Stimulated activated CD8-positive, alpha-beta memory T cell treated with anti-CD3 and anti-CD28 coated beads, Interleukin-7, amount 100 ng/mL, for 1 hour (primary cell): Measurements from ENCODE around the gene ARHGEF25.
"Not testable (repeated sequence)": the region's sequence is repeated elsewhere in the genome, so short reads cannot be mapped to it uniquely, and the experiment has no call there.

Source experiments
- DNase-seq, 2 donors: peaks; one replicate each; pipeline ENCODE4 v3.0.0-alpha.2; 2020; ENCODE audit warnings: low read depth in 2 of 2

ARHGEF25 gene

GRCh38 chr12:57636731-57637130 is 25.5 kb downstream of the ARHGEF25 start:
- not testable (repeated sequence) for DNase-seq

- DNase-seq: no peak
These were observed 26.1 kb downstream of the ARHGEF25 start for GRCh38 chr12:57637364-57637763.

- DNase-seq: no peak
These were observed 26.9 kb downstream of the ARHGEF25 start for GRCh38 chr12:57638096-57638495.

GRCh38 chr12:57640175-57641042 is 29.2 kb downstream of the ARHGEF25 start:
- no peak for DNase-seq

DNA sequence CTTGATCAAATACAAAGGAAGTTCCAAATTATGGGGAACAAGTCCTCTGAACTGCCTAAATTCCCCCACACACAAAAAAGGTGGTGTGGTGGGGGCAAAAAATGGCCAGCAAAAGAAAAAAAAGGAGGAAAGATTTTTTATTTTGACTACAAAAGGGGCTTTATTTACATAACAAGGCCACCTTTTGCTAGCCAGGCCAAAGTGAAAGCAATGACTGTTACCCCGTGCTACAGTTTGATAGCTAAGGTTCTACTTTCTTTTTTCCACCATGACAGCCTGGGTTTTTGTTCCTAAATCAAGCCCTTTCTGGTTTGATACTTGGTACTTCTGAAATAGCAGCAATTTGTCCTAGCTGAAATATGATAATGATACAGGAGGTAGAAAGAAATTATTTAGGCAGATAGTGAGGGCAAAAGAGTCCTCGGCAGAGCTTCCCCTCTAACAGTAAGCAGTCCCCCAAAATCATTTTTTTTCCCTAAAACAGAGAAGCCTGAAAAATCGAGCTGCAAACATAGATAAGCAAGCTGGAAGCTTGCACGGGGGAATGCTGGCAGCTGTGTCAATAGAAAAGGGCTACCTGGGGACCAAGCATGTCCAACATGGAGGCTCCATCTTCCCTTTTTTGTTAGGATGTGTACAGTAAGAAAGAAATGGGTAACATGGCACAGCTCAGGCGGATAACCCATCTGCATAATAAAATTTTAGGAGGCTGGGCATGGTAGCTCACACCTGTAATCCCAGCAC is 30.6 kb downstream of the ARHGEF25 start:
- no peak for DNase-seq

DNA sequence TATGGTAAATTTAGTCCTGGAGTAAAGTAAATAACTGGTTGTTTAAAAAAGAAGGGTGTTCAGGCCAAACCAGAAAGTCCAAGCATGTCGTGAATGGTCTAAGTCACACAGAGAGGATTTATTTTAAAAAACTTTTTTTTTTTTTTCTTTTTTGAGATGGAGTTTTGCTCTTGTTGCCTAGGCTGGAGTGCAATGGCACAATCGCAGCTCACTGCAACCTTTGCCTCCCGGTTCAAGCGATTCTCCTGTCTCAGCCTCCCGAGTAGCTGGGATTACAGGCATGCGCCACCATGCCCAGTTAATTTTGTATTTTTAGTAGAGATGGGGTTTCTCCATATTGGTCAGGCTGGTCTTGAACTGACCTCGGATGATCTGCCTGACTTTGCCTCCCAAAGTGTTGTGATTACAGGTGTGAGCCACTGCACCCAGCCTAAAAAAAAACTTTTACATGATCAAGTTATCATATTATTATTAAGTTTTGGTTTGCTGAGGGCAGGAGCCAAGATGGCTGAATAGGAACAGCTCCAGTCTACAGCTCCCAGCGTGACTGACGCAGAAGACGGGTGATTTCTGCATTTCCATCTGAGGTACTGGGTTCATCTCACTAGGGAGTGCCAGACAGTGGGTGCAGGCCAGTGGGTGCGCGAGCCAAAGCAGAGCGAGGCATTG is 34.9 kb downstream of the ARHGEF25 start:
- not testable (repeated sequence) for DNase-seq

GRCh38 chr12:57646659-57647049 is 35.4 kb downstream of the ARHGEF25 start:
- DNase-seq: not testable (repeated sequence)

- DNase-seq: no peak
These were observed 42.8 kb downstream of the ARHGEF25 start for GRCh38 chr12:57654042-57654441.

DNA sequence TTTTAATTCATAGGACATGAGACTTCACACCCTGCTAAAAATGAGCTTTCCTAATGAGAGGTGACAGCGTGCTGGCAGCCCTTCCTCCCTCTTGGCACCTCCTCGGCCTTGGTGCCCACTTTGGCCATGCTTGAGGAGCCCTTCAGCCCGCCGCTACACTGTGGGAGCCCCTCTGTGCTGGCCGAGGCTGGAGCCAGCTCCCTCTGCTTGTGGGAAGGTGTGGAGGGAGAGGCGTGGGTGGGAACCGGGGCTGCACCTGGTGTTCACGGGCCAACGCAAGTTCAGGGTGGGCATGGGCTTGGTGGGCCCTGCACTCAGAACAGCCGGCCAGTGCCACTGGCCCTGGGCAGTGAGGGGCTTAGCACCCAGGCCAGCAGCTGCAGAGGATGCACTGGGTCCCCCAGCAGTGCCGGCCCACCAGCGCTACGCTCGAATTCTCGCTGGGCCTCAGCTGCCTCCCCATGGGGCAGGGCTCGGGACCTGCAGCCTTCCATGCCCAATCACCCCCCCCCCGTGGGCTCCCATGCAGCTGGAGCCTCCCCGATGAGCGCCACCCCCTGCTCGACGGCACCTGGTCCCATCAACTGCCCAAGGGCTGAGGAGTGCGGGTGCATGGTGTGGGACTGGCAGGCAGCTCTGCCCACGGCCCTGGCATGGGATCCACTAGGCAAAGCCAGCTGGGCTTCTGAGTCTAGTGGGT is 44.5 kb downstream of the ARHGEF25 start:
- no peak for DNase-seq

DNA sequence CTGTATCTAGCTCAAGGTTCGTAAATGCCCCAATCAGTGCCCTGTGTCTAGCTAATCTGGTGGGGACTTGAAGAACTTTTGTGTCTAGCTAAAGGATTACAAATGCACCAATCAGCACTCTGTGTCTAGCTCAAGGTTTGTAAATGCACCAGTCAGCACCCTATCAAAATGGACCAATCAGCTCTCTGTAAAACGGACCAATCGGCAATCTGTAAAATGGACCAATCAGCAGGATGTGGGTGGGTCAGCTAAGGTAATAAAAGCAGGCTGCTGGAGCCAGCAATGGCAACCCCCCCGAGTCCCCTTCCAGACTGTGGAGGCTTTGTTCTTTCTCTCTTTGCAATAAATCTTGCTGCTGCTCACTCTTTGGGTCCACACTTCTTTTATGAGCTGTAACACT is 45.2 kb downstream of the ARHGEF25 start:
- DNase-seq: not testable (repeated sequence)

GRCh38 chr12:57657744-57658143 is 46.5 kb downstream of the ARHGEF25 start:
- DNase-seq: no peak

GRCh38 chr12:57658890-57659289 is 47.7 kb downstream of the ARHGEF25 start:
- no peak for DNase-seq

- no peak for DNase-seq
These were observed 50.1 kb downstream of the ARHGEF25 start for GRCh38 chr12:57661376-57661775.

GRCh38 chr12:57665066-57665820 is 54.0 kb downstream of the ARHGEF25 start:
- not testable (repeated sequence) for DNase-seq
